HepG2 (cell line): ENCODE results near the gene PLPPR2. TPM values are rescaled to one million over a fixed set of nuclear protein-coding genes. Genes with fewer than 3 reads are reported as not detected.

Source experiments
- ELF1 ChIP-seq: sonication (generic); formaldehyde crosslinking; IDR thresholded peaks from 2 replicates; pipeline ENCODE4 v1.4.0; 2020; ENCODE audit warnings: missing genetic modification reagents
- HNF1B ChIP-seq: sonication (generic); formaldehyde crosslinking; IDR thresholded peaks from 2 replicates; pipeline ENCODE4 v1.5.1; 2020; ENCODE audit warnings: mild to moderate bottlenecking, moderate library complexity, missing genetic modification reagents
- HNF4A ChIP-seq: sonication (generic); formaldehyde crosslinking; IDR thresholded peaks from 2 replicates; pipeline ENCODE4 v1.4.0; 2020; ENCODE audit warnings: missing genetic modification reagents
- KDM5A ChIP-seq: fragments of 200-600 bp; sonication (generic); IDR thresholded peaks from 2 replicates; pipeline ENCODE4 v1.7.0; 2018; ENCODE audit warnings: antibody characterized with exemption, mild to moderate bottlenecking, low read length, borderline replicate concordance
- MXD4 ChIP-seq: IDR thresholded peaks from 2 replicates; pipeline ENCODE4 v1.6.1; 2016; ENCODE audit warnings: mild to moderate bottlenecking, missing biosample characterization, missing genetic modification reagents
- ONECUT2 ChIP-seq: sonication (generic); formaldehyde crosslinking; IDR thresholded peaks from 2 replicates; pipeline ENCODE4 v1.4.0; 2020; ENCODE audit warnings: missing genetic modification reagents
- PATZ1 ChIP-seq: sonication (generic); formaldehyde crosslinking; IDR thresholded peaks from 2 replicates; pipeline ENCODE4 v1.4.0; 2020; ENCODE audit warnings: missing genetic modification reagents
- PCBP1 ChIP-seq: fragments of 200-400 bp; formaldehyde crosslinking; IDR thresholded peaks from 2 replicates; pipeline ENCODE4 v1.6.1; 2017; ENCODE audit warnings: mild to moderate bottlenecking, low read depth, low read length, borderline replicate concordance
- RFXANK ChIP-seq: IDR thresholded peaks from 2 replicates; pipeline ENCODE4 v1.6.1; 2016
- TBL1XR1 ChIP-seq: fragments of 150-350 bp; IDR thresholded peaks from 2 replicates; pipeline ENCODE4 v1.6.1; 2014; ENCODE audit warnings: borderline replicate concordance, low read length; ENCODE audit not compliant: partially characterized antibody
- WIZ ChIP-seq: sonication (generic); formaldehyde crosslinking; IDR thresholded peaks from 2 replicates; pipeline ENCODE4 v1.5.1; 2020; ENCODE audit warnings: mild to moderate bottlenecking, missing genetic modification reagents
- ZNF160 ChIP-seq: sonication (generic); formaldehyde crosslinking; IDR thresholded peaks from 2 replicates; pipeline ENCODE4 v1.8.0; 2022; ENCODE audit warnings: mild to moderate bottlenecking, inconsistent platforms, missing genetic modification reagents
- ZNF20 ChIP-seq: sonication (generic); formaldehyde crosslinking; IDR thresholded peaks from 2 replicates; pipeline ENCODE4 v1.4.0; 2020; ENCODE audit warnings: mild to moderate bottlenecking, moderate library complexity, missing genetic modification reagents
- ZNF230 ChIP-seq: sonication (generic); formaldehyde crosslinking; IDR thresholded peaks from 2 replicates; pipeline ENCODE4 v1.4.0; 2020; ENCODE audit warnings: mild to moderate bottlenecking, missing genetic modification reagents
- ZNF564 ChIP-seq: sonication (generic); formaldehyde crosslinking; IDR thresholded peaks from 2 replicates; pipeline ENCODE4 v1.8.1; 2023; ENCODE audit warnings: mild to moderate bottlenecking, missing genetic modification reagents
- ZNF720 ChIP-seq: sonication (generic); formaldehyde crosslinking; IDR thresholded peaks from 2 replicates; pipeline ENCODE4 v1.4.0; 2020; ENCODE audit warnings: missing genetic modification reagents
- ZNF75D ChIP-seq: sonication (generic); formaldehyde crosslinking; IDR thresholded peaks from 2 replicates; pipeline ENCODE4 v1.8.1; 2023; ENCODE audit warnings: missing genetic modification reagents, mild to moderate bottlenecking, borderline replicate concordance
- polyA plus RNA-seq, 8 experiments: library from polyadenylated mRNA; depleted of rRNA in 3 of 8; stranded (reverse) in 7 of 8; unstranded in 1 of 8; fragments of >200 nt; fragmentation: Illumina TruSeq in 4 of 8; extraction: Trizol in 4 of 8; gene quantifications; 2 replicates each; pipeline versions ENCODE4 v1.2.1 to v1.2.3, GENCODE V29; 2011 to 2016; ENCODE audit warnings: low read depth in 4 of 8, missing spikeins in 1 of 8, mixed read lengths in 1 of 8; ENCODE audit not compliant: insufficient read depth in 1 of 8
- total RNA-seq, 5 experiments: library from RNA; depleted of rRNA; stranded (reverse); fragments of >200 nt; fragmentation: Illumina TruSeq; extraction: Trizol; gene quantifications; 2 replicates each; pipeline ENCODE4 v1.2.3, GENCODE V29; 2016; ENCODE audit warnings: low read depth in 1 of 5
- TF ChIP-seq, protein P1 (sequence below), 2 experiments: IDR thresholded peaks; 2 replicates each; pipeline ENCODE4 v1.6.1; 2011 to 2012; ENCODE audit warnings: low read length in 2 of 2, borderline replicate concordance in 1 of 2, low read depth in 1 of 2, mild to moderate bottlenecking in 1 of 2, moderate library complexity in 1 of 2
- TF ChIP-seq, protein P2 (sequence below): IDR thresholded peaks from 2 replicates; pipeline ENCODE4 v1.6.1; 2016; ENCODE audit warnings: low read depth, borderline replicate concordance
- TF ChIP-seq, protein P3 (sequence below): sonication (generic); formaldehyde crosslinking; IDR thresholded peaks from 2 replicates; pipeline ENCODE4 v1.4.0; 2020; ENCODE audit warnings: mild to moderate bottlenecking, missing genetic modification reagents

PLPPR2 gene
- total and polyA plus RNA-seq, 2 of the 13 experiments (the other 11 are each of a cell fraction or from before 2014, with no cell fraction given) = 1.5 to 2.1 TPM

- TF ChIP-seq, protein P1, sequence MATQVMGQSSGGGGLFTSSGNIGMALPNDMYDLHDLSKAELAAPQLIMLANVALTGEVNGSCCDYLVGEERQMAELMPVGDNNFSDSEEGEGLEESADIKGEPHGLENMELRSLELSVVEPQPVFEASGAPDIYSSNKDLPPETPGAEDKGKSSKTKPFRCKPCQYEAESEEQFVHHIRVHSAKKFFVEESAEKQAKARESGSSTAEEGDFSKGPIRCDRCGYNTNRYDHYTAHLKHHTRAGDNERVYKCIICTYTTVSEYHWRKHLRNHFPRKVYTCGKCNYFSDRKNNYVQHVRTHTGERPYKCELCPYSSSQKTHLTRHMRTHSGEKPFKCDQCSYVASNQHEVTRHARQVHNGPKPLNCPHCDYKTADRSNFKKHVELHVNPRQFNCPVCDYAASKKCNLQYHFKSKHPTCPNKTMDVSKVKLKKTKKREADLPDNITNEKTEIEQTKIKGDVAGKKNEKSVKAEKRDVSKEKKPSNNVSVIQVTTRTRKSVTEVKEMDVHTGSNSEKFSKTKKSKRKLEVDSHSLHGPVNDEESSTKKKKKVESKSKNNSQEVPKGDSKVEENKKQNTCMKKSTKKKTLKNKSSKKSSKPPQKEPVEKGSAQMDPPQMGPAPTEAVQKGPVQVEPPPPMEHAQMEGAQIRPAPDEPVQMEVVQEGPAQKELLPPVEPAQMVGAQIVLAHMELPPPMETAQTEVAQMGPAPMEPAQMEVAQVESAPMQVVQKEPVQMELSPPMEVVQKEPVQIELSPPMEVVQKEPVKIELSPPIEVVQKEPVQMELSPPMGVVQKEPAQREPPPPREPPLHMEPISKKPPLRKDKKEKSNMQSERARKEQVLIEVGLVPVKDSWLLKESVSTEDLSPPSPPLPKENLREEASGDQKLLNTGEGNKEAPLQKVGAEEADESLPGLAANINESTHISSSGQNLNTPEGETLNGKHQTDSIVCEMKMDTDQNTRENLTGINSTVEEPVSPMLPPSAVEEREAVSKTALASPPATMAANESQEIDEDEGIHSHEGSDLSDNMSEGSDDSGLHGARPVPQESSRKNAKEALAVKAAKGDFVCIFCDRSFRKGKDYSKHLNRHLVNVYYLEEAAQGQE (IDR thresholded peaks at IDR 0.05; ENCODE audit: borderline replicate concordance in 1 of 2, low read depth in 1 of 2, low read length in 2 of 2) = 0 out of 4 replicates have a peak, but pooled peaks of 1 of the 2 experiments have one; percentile 32
- TF ChIP-seq ZNF160 (CRISPR knock-in tag) (0 out of 2 replicates have a peak, but pooled peaks have one; percentile 43), ZNF564 (CRISPR knock-in tag) (0 out of 2 replicates have a peak, but pooled peaks have one; percentile 6), ZNF75D (no peak), RFXANK (CRISPR knock-in tag) (no peak), ZNF720 (CRISPR knock-in tag) (0 out of 2 replicates have a peak, but pooled peaks have one; percentile 49), ZNF20 (CRISPR knock-in tag) (no peak), HNF4A (no peak), PATZ1 (CRISPR knock-in tag) (0 out of 2 replicates have a peak, but pooled peaks have one; percentile 28), ELF1 (CRISPR knock-in tag) (peak; percentile 81), MXD4 (peak; percentile 81; the same call in 1 of the 2 replicates), HNF1B (CRISPR knock-in tag) (peak; percentile 71), PCBP1 (no peak), WIZ (CRISPR knock-in tag) (peak; percentile 43; the same call in 1 of the 2 replicates), ZNF230 (CRISPR knock-in tag) (peak; percentile 15; the same call in 1 of the 2 replicates), TBL1XR1 (no peak), ONECUT2 (CRISPR knock-in tag) (no peak), KDM5A (peak; percentile 88; the same call in 1 of the 2 replicates)
- TF ChIP-seq, protein P2, sequence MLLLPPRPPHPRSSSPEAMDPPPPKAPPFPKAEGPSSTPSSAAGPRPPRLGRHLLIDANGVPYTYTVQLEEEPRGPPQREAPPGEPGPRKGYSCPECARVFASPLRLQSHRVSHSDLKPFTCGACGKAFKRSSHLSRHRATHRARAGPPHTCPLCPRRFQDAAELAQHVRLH (CRISPR knock-in tag) = peak; percentile 84; the same call in 1 of the 2 replicates
- TF ChIP-seq, protein P3, sequence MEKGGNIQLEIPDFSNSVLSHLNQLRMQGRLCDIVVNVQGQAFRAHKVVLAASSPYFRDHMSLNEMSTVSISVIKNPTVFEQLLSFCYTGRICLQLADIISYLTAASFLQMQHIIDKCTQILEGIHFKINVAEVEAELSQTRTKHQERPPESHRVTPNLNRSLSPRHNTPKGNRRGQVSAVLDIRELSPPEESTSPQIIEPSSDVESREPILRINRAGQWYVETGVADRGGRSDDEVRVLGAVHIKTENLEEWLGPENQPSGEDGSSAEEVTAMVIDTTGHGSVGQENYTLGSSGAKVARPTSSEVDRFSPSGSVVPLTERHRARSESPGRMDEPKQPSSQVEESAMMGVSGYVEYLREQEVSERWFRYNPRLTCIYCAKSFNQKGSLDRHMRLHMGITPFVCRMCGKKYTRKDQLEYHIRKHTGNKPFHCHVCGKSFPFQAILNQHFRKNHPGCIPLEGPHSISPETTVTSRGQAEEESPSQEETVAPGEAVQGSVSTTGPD (CRISPR knock-in tag) = no peak
Measured at GRCh38 chr19:11374433-11375142, 19.4 kb downstream of the PLPPR2 start, which contains the start of gene SWSAP1 (continued).
